ENCODE results near the gene HAVCR2. TPM values are rescaled to one million over a fixed set of nuclear protein-coding genes. Genes with fewer than 3 reads are reported as not detected.
A peak's percentile ranks its signal among the peaks of the same experiment; 100 is the strongest.

Gene HAVCR2
- total RNA-seq (14.6 TPM), polyA plus RNA-seq (ENCODE audit: insufficient read depth, low read depth, low replicate concordance) (17.5 TPM)
- long read RNA-seq, donor 1, partial matches to known transcripts = 16 of 16 reads
- long read RNA-seq, donor 1, other reads (novel, unspliced or antisense) = 0 of 16 reads
- long read RNA-seq, donor 2 = 0 reads
- long read RNA-seq, donor 3, transcript HAVCR2-201 (7 exons, 2,907 nt) = major isoform, 5 of 8 reads
- long read RNA-seq, donor 3, partial matches to known transcripts = 0 of 8 reads
- long read RNA-seq, donor 3, other reads (novel, unspliced or antisense) = 0 of 8 reads
- long read RNA-seq, donor 4, partial matches to known transcripts = 0 of 2 reads
- long read RNA-seq, donor 4, other reads (novel, unspliced or antisense) = 0 of 2 reads
- long read RNA-seq, donor 5 = 0 reads
- long read RNA-seq, donor 6, partial matches to known transcripts = 0 of 1 reads
- long read RNA-seq, donor 6, other reads (novel, unspliced or antisense) = 0 of 1 reads
- long read RNA-seq, donor 7, transcript HAVCR2-201 (7 exons, 2,907 nt) = major isoform, 10 of 13 reads
- long read RNA-seq, donor 7, partial matches to known transcripts = 1 of 13 reads
- long read RNA-seq, donor 7, other reads (novel, unspliced or antisense) = 2 of 13 reads
- long read RNA-seq, donor 8, partial matches to known transcripts = 0 of 2 reads
- long read RNA-seq, donor 8, other reads (novel, unspliced or antisense) = 0 of 2 reads
- long read RNA-seq, donor 9, partial matches to known transcripts = 0 of 1 reads
- long read RNA-seq, donor 9, other reads (novel, unspliced or antisense) = 0 of 1 reads
- long read RNA-seq, donor 10, partial matches to known transcripts = 0 of 5 reads
- long read RNA-seq, donor 10, other reads (novel, unspliced or antisense) = 0 of 5 reads

DNA sequence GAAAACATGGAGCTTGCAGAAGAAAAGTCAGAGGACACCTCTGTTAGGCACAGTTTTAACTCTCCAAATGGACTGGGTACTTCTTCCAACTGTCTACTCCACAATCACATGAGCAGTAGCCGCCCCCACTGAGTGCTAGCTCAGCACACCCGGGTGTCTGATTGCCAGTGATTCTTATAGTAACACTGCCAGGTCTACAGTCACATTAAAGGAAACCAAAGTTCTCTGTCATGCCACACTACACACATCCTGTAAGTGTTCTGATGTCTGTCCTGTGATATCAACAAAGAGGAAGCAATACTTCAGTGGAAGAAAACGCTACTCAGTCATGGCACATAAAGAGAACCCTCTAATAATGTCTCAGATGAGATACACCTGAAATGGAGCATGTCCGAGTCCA is at the start of gene HAVCR2:
TSS of gene HAVCR2 (minus strand) at position 69 of the 400 bp plus-strand sequence. CDS start at position 8, 61 bp downstream.
- Histone ChIP-seq H3K36me3 (ENCODE audit: control insufficient read depth in 2 of 3, insufficient read depth in 3 of 3, low read length in 3 of 3) (no peaks in the 10 kb centered on the region), H3K27ac (ENCODE audit: low read depth in 2 of 2, low read length in 2 of 2) (peak within 1 kb of the TSS in 1 of 2 donors; percentile 37), H3K4me1 (ENCODE audit: control insufficient read depth in 2 of 3, insufficient read depth in 2 of 3, low read depth in 1 of 3, low read length in 3 of 3) (peaks cover 0 to 2% (median under 1%) of the 10 kb centered on the region in 3 donors), H3K27me3 (ENCODE audit: control insufficient read depth, insufficient read depth, low read length) (no peaks in the 10 kb centered on the region), H3K4me3 (ENCODE audit: low read length in 3 of 3) (peak within 1 kb of the TSS; percentile 35 to 59 (median 58)), H3K9me3 (ENCODE audit: control insufficient read depth in 2 of 3, insufficient read depth in 1 of 3, low read length in 3 of 3) (no peaks in the 10 kb centered on the region), H3K9ac (ENCODE audit: low read length in 3 of 3) (no peak within 1 kb of the TSS)
- DNase-seq (peak in 1 of 5 donors; percentile 13), FAIRE-seq (no peak)
- intact Hi-C loops (cut with DNase I) = no loop called here
- no peak for TF ChIP-seq CTCF (IDR thresholded peaks at IDR 0.05; ENCODE audit: borderline replicate concordance, extremely low read depth, insufficient read depth)

DNA sequence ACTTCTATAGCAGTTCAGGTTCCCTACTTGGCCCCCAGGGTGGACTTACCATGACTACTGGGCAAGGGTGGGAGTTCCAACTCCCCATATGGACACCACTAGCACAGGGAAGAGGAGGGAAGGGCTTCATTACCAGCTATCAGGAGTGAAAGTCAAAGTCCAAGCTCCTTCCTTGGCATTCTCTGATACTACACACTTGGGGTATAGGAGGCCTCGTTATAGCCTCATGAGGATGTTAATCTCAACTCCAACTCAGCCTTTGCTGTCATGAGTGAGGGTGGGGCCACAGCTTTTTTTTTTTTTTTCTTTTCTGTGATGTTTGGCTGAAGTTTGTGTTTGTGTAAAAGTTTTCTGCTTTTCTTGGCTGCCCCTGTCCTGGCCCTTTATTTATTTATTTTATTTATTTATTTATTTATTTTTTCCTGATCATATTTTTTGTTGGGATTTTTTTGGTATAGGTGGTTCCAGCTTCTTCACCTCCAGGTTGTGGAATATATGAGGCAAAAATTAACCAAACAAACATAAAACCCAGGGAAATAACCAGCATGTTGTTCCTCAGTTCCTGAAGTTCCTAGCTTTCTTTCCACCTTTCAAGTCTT is 48.5 kb upstream of the HAVCR2 start:
- no peaks in the 10 kb centered on the region for H3K9me3 ChIP-seq (ENCODE audit: control insufficient read depth in 2 of 3, insufficient read depth in 1 of 3, low read length in 3 of 3)
- H3K4me1 ChIP-seq (ENCODE audit: control insufficient read depth in 2 of 3, insufficient read depth in 2 of 3, low read depth in 1 of 3, low read length in 3 of 3) = no peaks in the 10 kb centered on the region
- no peaks in the 10 kb centered on the region for H3K27me3 ChIP-seq (ENCODE audit: control insufficient read depth, insufficient read depth, low read length)
- H3K4me3 ChIP-seq (ENCODE audit: low read length in 3 of 3) = no peak overlapping the region
- intact Hi-C loops (cut with DNase I) = no loop called here
- no peak overlapping the region for H3K27ac ChIP-seq (ENCODE audit: low read depth in 2 of 2, low read length in 2 of 2)
- DNase-seq = no peak
- TF ChIP-seq CTCF (IDR thresholded peaks at IDR 0.05; ENCODE audit: borderline replicate concordance, extremely low read depth, insufficient read depth) = no peak
- no peak for FAIRE-seq
- no peak overlapping the region for H3K9ac ChIP-seq (ENCODE audit: low read length in 3 of 3)
- no peaks in the 10 kb centered on the region for H3K36me3 ChIP-seq (ENCODE audit: control insufficient read depth in 2 of 3, insufficient read depth in 3 of 3, low read length in 3 of 3)

GRCh38 chr5:157155297-157155696 is 46.5 kb upstream of the HAVCR2 start:
- Histone ChIP-seq H3K36me3 (ENCODE audit: control insufficient read depth in 2 of 3, insufficient read depth in 3 of 3, low read length in 3 of 3) (no peaks in the 10 kb centered on the region), H3K4me3 (ENCODE audit: low read length in 3 of 3) (no peak overlapping the region), H3K9me3 (ENCODE audit: control insufficient read depth in 2 of 3, insufficient read depth in 1 of 3, low read length in 3 of 3) (no peaks in the 10 kb centered on the region), H3K4me1 (ENCODE audit: control insufficient read depth in 2 of 3, insufficient read depth in 2 of 3, low read depth in 1 of 3, low read length in 3 of 3) (no peaks in the 10 kb centered on the region), H3K27me3 (ENCODE audit: control insufficient read depth, insufficient read depth, low read length) (no peaks in the 10 kb centered on the region), H3K27ac (ENCODE audit: low read depth in 2 of 2, low read length in 2 of 2) (no peak overlapping the region), H3K9ac (ENCODE audit: low read length in 3 of 3) (no peak overlapping the region)
- intact Hi-C loops (cut with DNase I) = no loop called here
- FAIRE-seq (no peak), DNase-seq (no peak)
- TF ChIP-seq CTCF (IDR thresholded peaks at IDR 0.05; ENCODE audit: borderline replicate concordance, extremely low read depth, insufficient read depth) = no peak

Data from kidney (tissue), 22 donors.